ENCODE results near the gene ANKRD34B. TPM values are rescaled to one million over a fixed set of nuclear protein-coding genes. Genes with fewer than 3 reads are reported as not detected.

ANKRD34B gene
- total RNA-seq, 2 experiments from 2014 or later, result not detected

GRCh38 chr5:80607832-80608231 is 37.8 kb upstream of the ANKRD34B start:
- Mint-ChIP-seq H3K4me1 (ENCODE audit: low read depth) (no peaks in the 10 kb centered on the region), H3K27me3 (no peaks in the 10 kb centered on the region), H3K27ac (no peak overlapping the region), H3K4me3 (no peak overlapping the region), H3K36me3 (ENCODE audit: low read depth) (peaks cover 5% of the 10 kb centered on the region), H3K9me3 (peaks cover 3% of the 10 kb centered on the region)
- Histone ChIP-seq H3K9me3 (ENCODE audit: control insufficient read depth in 1 of 2, insufficient read depth in 1 of 2, low read length in 2 of 2) (peaks cover 0 to 5% of the 10 kb centered on the region in 2 experiments), H3K36me3 (ENCODE audit: insufficient read depth, low read length) (no peaks in the 10 kb centered on the region), H3K27me3 (ENCODE audit: control insufficient read depth in 1 of 2, insufficient read depth in 2 of 2, low read length in 2 of 2) (no peaks in the 10 kb centered on the region), H3K4me1 (ENCODE audit: insufficient read depth, low read length) (no peaks in the 10 kb centered on the region), H3K27ac (ENCODE audit: low read depth in 1 of 2, low read length in 2 of 2) (no peak overlapping the region), H3K4me3 (ENCODE audit: low read length) (no peak overlapping the region)
- no peak for ATAC-seq (ENCODE audit: poor library complexity)
- ChIA-PET CTCF (no interaction called here), POLR2A (no interaction called here)
- no peak for TF ChIP-seq CTCF (IDR thresholded peaks at IDR 0.05)
- intact Hi-C loops (cut with DNase I, micrococcal nuclease), result no loop called here
- DNase-seq, result no peak

- Mint-ChIP-seq H3K4me1 (ENCODE audit: low read depth) (no peaks in the 10 kb centered on the region), H3K27me3 (no peaks in the 10 kb centered on the region), H3K27ac (no peak overlapping the region), H3K36me3 (ENCODE audit: low read depth) (peaks cover 5% of the 10 kb centered on the region), H3K9me3 (peaks cover 3% of the 10 kb centered on the region), H3K4me3 (no peak overlapping the region)
- no peak for TF ChIP-seq CTCF (IDR thresholded peaks at IDR 0.05)
- H3K4me1 ChIP-seq (ENCODE audit: insufficient read depth, low read length), result no peaks in the 10 kb centered on the region
- intact Hi-C loops (cut with DNase I, micrococcal nuclease), result no loop called here
- ChIA-PET POLR2A (no interaction called here), CTCF (no interaction called here)
- H3K27ac ChIP-seq (ENCODE audit: low read depth in 1 of 2, low read length in 2 of 2), result no peak overlapping the region
- no peaks in the 10 kb centered on the region for H3K36me3 ChIP-seq (ENCODE audit: insufficient read depth, low read length)
- H3K9me3 ChIP-seq (ENCODE audit: control insufficient read depth in 1 of 2, insufficient read depth in 1 of 2, low read length in 2 of 2), result peaks cover 0 to 5% of the 10 kb centered on the region in 2 experiments
- H3K4me3 ChIP-seq (ENCODE audit: low read length), result no peak overlapping the region
- no peaks in the 10 kb centered on the region for H3K27me3 ChIP-seq (ENCODE audit: control insufficient read depth in 1 of 2, insufficient read depth in 2 of 2, low read length in 2 of 2)
- DNase-seq (no peak), ATAC-seq (ENCODE audit: poor library complexity) (no peak)
Measured at GRCh38 chr5:80607343-80607742, 37.3 kb upstream of the ANKRD34B start.

GRCh38 chr5:80600943-80601693 is 31.0 kb upstream of the ANKRD34B start:
- CTCF ChIA-PET, result no interaction called here
- Histone ChIP-seq H3K27ac (ENCODE audit: low read depth in 1 of 2, low read length in 2 of 2) (no peak overlapping the region), H3K4me3 (ENCODE audit: low read length) (no peak overlapping the region), H3K4me1 (ENCODE audit: insufficient read depth, low read length) (no peaks in the 10 kb centered on the region), H3K36me3 (ENCODE audit: insufficient read depth, low read length) (no peaks in the 10 kb centered on the region), H3K9me3 (ENCODE audit: control insufficient read depth in 1 of 2, insufficient read depth in 1 of 2, low read length in 2 of 2) (no peaks in the 10 kb centered on the region), H3K27me3 (ENCODE audit: control insufficient read depth in 1 of 2, insufficient read depth in 2 of 2, low read length in 2 of 2) (no peaks in the 10 kb centered on the region)
- no peak overlapping the region for H3K4me3 Mint-ChIP-seq
- intact Hi-C loops (cut with DNase I, micrococcal nuclease), result no loop called here
- H3K36me3 Mint-ChIP-seq (ENCODE audit: low read depth), result no peaks in the 10 kb centered on the region
- TF ChIP-seq CTCF (IDR thresholded peaks at IDR 0.05), result no peak
- no peaks in the 10 kb centered on the region for H3K9me3 Mint-ChIP-seq
- DNase-seq, result no peak
- POLR2A ChIA-PET, result no interaction called here
- H3K27ac Mint-ChIP-seq, result no peak overlapping the region
- peak; percentile 24 for ATAC-seq (ENCODE audit: poor library complexity)
- no peaks in the 10 kb centered on the region for H3K4me1 Mint-ChIP-seq (ENCODE audit: low read depth)
- H3K27me3 Mint-ChIP-seq, result no peaks in the 10 kb centered on the region

Data from CD4-positive, alpha-beta T cell (primary cell).